GM12801 (cell line): ENCODE results near the gene ACKR3.

Source experiments
- CTCF ChIP-seq: IDR thresholded peaks from one replicate; pipeline ENCODE4 v1.5.1; 2011; ENCODE audit warnings: control low read depth; ENCODE audit not compliant: insufficient read length; ENCODE audit errors: extremely low read depth

ACKR3 gene

GRCh38 chr2:236622660-236623059 is 53.0 kb downstream of the ACKR3 start:
- no peak for TF ChIP-seq CTCF

DNA sequence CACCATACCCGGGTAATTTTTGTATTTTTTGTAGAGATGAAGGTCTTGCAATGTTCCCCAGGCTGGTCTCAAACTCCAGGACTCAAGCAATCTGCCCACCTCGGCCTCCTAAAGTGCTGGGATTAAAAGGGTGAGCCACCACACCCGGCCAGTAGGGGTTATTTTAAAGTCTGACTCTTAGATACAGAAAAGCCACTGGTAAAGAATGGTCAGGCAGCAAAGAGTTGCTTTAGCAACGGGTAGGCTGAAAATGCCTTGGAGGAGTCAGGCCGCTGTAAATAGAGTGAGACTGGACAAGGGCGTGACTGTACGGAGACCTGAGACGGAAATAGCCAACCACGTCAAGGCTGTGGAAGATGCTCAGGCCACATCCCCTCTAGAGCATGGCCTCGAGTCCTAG is 54.2 kb downstream of the ACKR3 start:
- no peak for TF ChIP-seq CTCF

DNA sequence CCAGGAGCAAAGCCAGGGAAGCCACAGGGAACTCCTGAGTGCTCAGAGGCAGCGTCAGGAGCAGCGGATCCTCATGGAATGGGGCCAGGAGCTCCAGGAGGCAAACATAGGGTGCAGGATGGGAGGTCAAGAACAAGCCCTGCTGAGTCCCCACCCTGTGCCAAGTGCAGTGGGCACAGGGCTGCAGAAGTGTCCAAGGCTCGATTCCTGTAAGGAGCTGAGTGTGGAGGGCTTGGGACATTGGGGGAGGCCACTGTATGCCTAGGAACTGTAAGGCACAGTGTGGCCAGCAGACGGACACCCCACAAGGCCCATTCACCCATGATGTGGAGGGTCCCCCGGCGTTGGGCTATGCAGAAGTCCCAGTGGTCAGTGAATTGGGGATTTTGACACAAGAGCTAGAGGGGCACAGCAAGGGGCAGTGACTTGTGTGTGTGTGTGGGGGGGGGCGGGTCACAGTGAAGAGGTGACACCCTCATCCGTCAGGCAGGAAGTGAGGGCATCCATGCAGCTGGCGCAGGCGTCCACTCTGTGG is 55.6 kb downstream of the ACKR3 start:
- no peak for TF ChIP-seq CTCF

DNA sequence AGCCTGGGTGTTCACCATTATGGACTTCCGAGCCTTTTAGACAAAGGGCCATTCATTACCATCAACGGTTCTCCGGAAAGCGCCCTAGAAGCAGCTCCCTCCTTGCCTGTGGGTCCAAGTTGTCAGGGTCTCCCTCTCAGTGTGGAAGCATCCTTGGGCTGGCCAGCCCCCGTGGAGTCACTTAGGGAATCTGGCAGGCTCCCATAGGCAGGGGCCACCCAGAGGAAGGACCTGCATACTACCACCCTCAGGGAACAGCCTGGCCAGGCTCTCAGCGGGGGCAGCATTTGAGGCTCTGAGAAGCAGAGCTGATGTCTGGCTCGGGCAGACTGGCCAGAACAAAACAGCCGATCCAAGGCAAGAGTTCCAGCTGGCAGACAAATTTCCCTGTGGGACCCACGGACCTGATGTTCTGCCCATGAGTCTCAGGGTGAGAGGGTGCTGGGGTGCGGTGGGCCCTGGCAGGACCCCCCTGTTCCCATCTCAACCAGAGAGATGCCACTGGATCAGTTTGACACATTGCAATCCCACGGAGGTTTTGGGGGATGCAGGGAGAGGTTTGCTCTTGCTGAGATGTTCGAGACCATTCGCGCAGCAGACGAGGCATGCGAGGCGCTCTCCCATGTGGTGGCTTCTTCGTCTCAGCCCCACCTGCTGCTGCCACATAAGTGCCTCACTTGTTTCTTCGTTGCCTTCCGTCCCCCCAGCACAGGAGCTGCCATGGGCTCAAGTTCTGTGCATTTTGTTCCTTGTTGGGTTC is 56.9 kb downstream of the ACKR3 start:
- no peak for TF ChIP-seq CTCF

DNA sequence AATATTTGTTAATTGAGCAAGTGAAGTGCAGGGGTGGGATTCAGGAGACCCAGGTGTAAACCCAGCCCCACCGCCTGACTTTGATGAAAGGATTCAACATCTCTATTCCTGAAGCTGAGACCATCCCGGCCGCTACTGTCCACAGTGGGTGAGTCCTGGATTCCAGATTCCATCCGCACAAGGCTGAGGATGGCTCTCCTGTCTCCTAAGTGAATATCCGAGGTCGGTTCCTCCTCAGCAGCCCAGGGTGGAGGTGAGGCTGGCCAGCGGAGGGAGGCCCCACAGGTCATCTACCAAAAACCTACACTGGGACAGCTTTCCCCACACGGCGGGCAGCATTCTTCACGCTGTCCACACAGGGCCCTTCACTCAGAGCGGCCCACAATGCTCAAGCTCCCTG is 57.6 kb downstream of the ACKR3 start:
- no peak for TF ChIP-seq CTCF

GRCh38 chr2:236627841-236628240 is 58.2 kb downstream of the ACKR3 start:
- TF ChIP-seq CTCF, result no peak

DNA sequence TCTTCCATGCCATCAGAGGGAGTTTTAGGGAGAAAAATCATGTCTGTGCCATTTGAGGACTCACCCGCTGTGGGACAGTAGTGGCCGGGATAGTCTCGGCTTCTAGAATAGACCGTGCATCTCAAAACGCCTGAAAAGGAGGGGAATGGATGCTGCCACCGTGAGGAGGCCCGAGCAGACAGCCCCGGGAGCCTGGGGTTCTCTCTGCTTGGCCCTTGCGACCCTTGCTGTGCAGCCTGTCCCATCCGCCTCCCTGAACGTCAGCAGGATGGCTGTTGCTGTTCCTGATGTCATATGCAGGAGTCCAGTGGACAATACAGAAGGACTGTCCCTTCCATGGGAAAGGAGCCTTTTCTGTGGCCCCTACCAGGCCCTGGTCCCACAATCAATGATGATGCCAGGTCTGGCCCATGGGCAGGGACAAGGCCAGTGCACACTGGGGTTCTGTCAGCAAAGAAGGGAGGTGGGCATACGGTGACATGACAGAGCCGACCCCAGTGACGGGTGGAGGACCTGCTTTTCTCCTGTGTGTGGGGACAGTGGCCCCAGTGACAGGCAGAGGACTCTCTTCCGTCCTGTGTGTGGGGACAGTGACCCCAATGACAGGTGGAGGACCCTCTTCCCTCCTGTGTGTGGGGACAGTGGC is 58.8 kb downstream of the ACKR3 start:
- TF ChIP-seq CTCF, result no peak
